Germinal center (tissue), 1 donor: Measurements from ENCODE around the gene NSMF.

Experiments
- DNase-seq: peaks from one replicate; pipeline ENCODE4 v3.0.0; 2012; ENCODE audit warnings: mixed read lengths, low spot score

Gene NSMF

DNA sequence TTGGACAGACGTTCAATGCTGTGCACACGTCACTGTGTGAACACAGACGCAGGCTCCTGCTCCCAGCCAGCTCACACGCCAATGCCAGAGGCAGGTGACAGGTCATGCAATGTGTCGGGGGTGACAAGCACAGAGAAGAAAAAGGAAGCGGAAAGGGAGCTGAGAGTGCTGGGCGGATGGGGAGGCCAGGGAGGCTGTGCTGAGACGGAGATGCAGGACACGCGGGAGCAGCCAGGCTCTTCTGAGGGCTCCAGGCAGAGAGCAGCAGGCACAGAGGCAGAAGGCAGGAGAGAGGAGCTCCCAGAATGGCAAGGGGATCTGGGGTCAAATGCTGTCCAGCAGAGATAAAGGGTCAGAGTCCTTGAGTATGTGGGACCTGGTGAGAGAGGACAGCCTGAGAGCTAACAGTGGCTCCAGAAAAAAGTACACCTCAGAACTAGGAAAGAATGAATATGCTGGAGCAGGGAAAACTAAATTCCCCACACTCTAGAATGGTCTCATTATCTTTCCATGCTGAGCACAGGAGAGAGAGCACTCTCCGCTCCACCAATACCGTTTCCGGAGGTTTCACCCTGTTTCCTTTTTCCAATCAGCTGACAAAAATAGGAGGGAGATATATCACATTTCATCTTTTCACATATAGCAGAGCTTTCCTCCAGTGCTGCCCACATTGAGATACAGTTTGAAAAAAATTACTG, 32.8 kb upstream of the NSMF start:
- DNase-seq: no peak

DNA sequence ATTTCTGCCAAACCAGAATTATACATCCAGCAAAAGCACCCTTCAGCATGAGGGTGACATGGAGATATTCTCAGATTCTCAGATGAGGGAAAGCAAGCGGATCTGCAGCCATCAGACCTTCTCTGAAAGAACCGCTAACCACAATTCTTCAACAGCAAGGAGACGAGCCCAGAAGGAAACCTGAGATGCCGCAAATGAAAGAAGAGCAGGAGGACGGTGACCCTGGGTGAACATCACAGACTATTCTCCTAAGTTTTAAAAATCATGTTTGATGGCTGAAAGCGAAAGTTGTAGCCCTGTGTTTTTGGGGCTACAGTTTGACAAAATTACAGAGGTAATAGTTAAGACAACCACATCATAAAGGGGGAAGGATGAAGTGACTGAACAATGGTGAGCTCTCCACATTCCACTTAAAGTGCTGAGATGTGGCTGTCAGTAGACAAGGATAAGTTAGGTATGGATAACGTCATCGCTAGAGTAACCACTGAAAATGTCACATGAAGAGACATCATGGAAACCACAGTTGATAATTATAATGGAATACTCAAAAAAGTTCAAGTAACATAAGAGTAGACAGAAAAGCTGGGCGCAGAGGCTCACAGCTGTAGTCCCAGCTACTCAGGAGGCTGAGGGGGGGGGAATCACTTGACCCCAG, 31.5 kb upstream of the NSMF start:
- no peak for DNase-seq

DNA sequence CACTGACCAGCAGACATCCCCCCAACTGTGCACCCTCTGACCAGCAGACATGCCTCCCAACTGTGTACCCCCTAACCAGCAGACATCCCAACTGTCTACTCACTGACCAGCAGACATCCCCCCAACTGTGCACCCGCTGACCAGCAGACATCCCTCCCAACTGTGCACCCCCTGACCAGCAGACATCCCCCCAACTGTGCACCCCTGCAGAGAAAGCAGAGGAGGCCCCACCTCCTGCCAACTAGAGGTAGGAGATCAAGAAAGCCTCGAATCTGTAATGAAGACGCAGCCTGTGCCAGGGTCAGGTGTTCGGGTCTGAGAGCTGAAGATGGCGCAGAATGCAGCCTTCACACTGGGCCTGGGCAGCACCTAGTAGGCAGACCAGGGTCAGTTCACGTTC, 29.8 kb upstream of the NSMF start:
- DNase-seq: no peak

DNA sequence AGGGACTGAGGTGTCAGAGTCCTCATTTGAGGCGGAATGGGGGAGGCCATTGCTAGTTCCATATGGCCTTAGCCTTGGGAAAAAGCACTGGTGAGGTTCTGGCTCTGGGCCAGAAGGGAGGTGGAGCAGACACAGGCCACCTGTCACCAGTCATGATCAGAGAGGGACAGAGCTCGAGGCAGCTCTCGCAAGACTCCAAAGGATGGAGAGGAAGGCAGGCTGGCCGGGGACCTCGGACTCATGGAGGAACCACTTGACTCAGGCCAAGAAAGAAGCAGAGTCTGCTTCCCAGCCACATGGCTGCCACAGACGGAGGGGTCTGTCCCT, 29.2 kb upstream of the NSMF start:
- no peak for DNase-seq

DNA sequence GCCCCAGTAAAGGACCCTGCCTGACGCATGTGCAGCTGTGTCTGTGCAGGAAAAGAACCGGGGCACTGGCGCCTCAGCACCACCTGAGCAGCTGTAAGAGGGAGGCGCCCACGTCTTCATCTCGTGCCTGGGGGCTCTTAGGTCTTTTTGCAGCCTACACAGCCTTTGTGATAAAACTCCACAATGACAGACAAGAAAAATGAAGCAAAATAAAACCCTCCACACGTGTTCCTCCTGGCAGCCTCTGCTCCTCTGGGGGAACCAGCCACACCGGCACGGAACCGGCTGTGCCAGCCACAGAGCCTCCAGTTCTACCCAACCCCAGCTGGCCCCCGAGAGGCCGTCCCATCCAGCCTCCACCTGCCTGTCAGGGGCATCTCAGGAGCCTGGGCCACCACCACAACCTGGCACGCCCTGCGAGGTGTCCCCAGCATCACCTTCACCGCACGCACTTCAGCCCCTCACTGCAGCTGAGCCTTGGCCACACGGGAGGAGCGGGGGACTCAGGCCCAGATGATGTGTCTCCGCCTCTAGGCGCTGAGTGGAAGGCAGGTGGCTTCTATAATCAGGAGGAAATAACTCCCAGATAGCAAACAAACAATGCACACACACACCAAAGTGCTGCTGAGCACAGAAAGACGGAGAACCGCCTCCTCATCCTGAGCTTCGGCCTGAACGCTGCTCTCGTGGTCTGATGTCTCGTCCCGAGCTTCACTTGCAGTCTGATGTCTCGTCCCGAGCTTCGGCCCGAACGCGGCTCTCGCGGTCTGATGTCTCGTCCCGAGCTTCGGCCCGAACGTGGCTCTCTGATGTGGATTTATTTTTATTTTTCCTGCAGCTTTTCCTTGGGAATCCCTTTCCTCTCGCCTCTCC, 28.6 kb upstream of the NSMF start:
- no peak for DNase-seq

DNA sequence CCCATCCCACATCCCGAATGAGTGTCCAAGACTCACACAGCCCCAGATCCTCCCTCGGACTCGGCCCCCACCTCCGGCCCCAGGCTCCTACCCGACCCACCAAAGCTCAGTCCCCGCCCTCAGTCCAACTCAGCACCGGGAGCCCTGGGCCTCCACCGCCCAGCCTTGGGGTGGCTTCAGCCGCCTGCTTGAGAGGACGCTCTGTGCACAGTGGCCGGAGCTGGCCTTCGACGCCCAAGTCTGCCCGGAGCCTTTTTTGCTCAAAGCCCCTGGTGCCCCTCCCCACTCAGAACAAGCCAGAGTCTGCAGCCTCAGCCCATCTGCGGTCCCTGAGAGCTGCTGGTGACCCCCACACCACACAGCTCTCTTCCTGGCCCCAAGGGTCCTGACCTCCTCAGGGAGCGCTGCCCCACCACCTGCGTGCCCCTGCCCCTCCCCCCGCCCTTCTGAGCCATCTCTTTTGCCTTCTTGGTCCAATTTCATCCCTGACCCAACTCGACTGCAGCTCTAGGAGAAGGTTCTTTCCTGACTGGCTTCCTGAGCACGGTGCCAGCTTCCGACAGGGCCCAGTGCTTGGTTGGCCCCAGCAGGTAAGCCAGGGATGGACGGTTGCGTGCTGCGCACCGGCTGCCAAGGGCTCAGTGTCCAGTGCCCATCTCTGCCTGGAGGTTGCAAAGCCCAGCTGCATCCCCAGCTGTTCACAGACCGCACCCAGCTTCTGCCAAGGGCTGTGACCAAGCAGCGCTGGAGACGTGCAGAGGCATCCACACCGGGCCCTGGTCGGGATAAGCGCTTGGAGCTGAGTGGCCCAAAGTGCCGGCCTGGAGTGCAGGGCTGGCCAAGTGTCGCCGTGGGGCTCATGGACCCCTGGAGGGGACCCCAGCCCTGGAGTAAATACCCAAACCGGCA, 27.7 kb upstream of the NSMF start:
- DNase-seq: no peak

DNA sequence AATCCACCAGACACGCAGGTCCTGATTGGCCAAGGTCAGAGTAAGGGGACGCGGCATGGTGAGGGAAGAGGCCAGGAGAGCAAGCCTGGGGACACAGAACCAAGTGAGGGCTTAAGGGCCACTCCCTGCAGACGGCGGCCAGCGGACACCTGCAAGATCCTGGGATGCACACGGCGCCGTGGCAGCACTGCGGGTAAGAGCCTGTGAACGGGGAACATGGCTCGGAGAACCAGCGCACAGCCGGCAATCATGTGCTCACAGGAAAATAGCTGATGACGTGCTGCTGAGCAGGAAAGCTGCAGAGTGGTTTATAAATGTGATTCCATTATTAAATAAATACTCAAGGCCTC, 27.0 kb upstream of the NSMF start:
- no peak for DNase-seq

DNA sequence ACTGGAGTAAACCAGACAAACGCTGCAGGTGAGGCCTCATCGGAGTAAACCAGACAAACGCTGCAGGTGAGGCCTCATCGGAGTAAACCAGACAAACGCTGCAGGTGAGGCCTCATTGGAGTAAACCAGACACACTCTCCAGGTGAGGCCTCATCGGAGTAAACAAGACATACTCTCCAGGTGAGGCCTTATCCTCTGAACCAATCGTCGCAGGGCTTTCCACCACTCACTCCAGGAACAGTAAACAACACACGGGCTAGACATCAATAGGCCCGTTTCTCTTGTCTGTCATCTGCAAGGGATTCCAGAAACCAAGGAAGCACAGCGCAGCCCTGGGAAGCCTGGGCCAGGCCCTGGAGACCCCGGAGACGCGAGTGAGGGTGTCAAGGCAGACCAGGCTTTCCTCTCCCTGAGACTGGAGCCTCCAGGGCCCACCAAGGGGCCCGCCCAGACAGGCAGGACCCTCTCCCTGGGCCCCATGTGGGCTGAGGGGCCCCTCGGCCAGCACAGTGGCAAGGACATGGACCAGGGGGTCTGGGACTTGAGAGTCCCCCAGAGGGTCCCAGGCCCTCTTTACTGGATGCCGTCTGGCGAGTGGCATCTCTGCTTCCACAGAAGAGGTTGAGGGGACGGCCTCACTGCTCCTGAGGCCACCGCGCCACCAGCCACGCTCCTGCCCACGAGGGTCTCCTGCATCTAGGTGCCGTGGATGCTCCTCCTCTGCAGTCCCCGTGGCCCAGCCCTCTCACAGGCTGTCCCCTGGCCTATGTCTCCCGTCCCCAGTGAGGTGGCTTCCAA, 26.4 kb upstream of the NSMF start:
- DNase-seq: no peak

DNA sequence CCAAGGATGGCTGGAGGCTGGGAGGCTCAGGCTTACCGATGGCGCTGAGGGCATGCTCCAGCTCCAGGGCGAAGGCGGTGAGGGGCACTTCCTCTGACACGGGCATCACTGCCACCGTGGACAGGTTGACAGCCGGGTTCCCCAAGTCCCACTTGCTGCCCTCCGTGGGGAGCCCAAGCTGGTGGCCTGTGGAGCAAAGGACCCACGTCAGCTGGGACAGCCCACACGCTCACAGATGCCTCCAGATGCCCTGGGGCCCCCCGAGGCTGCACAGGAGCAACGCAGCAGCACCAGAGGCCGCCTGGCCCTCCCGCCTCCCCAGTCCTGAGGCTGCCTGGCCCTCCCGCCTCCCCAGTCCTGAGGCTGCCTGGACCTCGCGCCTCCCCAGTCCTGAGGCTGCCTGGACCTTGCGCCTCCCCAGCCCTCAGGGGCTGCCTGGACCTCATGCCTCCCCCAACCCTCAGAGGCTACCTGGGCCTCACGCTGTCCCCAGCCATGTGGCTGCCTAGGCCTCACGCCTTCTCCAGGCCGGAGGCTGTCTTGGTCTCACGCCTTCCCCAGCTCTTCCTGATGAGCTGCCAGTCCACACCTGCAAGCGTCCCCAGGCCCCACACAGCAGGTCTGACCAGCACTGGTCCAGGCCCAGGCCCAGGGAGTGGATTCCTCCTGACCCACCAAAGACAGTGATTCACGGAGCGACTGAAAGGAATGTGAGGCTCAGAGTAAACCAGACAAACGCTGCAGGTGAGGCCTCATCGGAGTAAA, 25.6 kb upstream of the NSMF start:
- no peak for DNase-seq

DNA sequence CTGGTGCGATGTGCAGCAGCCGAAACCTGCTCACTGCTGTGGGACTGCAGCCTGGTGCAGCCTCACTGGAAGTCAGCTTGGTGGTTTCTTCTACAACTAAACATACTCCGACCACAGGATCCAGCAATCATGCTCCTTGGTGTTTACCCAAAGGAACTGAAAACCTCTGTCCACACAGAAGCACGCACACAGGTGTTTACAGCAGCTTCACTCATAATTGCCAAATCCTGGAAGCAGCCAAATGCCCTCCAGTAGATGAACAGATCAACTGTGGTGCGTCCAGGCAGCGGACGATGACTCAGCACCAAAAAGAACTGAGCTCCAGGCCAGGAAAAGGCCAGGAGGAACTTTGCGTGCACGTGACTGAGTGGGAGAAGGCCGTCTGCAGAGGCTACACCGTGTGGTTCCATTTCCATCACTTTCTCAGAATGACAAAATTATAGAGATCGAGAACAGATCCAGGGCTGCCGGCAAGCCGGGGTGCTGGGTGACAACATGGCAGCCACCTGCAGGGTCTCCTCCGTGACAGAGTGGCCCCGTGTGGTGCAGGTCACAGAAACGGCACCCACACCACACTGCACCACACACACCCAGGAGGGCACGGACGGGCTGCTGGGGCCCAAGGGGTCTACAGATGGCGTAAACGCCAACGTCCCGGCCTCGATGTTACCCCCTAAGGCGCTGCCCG, 23.1 kb upstream of the NSMF start:
- no peak for DNase-seq

DNA sequence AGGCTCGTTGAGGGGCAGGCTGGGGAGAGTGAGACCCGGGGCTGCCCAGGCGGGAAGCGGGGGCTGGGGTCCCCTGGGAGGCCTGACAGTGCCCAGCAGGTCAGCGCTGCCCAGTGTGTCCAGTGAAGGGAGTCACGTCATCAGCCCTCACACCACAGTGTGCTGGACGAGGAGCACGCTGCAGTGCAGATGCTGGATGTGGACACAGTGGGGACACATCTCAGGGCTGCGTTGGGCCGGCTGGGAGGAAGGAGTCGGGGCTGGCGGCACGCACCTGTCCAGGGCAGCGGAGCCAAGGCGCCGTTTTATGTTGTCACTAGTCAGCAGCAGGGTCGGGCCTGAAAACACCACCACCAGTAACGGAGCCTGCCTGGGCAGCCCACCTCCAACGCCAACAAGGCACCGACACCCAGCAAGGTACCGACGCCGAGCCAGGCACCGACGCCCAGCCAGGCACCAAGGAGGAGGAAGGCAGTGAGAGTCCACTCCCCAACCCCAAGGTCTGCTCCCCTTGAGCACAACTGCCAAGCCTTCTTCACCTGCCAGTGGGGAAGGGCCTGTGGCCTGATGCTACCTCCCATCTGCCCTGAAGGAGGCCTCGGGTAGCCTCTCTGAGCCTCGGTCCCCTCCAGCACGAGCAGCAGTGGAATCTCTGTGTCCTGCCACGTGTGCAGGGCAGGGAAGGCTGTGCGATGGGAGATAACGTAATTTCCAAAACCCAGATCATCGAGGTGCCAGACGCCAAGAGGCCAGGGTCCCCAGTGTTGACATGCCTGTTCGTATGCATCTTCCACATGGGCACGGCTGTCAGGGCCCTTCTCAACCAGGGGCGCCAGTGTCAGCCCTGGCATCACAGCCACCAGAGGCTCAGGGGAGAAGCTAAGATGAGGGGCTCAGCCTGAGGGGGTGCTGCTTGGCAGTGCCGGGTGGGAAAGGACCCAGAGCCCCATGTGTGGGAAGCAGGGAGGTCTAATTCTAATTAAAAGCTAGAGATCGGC, 21.9 kb upstream of the NSMF start:
- no peak for DNase-seq

DNA sequence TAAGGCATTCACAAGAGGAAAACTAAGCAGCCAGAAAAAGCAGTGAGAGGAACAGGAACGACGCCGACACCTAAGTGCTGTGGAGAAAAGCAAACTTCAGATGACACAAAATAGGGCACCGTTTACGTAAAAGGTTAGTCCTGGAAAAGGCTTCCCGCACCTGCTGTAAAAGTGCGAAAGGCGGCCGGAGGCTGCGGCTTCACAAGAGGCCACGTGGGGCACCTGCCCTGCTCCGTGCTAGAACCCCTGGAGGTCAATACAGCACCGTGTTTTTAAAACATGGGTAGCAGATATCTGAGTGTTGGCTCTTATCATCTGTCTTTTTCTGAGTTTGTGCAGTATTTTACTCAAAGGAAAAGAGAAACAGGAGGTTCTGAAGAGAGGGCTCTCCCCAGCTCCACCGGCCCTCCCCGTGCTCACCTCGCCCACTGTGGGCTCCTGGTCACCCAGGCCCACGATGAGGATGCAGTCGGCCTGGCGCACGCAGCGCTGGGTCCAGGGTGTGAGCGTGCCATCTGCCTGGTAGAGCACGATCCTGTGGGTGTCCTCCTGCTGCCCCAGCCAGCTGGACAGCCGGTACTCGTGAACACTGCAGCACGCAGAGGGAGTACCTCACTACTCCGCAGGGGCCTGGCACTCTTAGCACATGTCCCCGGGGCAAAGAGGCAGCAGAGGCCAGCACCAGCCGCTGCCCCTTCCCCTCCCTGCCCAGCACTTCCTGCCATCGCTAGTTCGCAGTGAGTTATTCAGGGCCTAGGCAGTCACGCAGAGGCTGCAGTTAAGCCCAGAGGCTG, 21.0 kb upstream of the NSMF start:
- no peak for DNase-seq

DNA sequence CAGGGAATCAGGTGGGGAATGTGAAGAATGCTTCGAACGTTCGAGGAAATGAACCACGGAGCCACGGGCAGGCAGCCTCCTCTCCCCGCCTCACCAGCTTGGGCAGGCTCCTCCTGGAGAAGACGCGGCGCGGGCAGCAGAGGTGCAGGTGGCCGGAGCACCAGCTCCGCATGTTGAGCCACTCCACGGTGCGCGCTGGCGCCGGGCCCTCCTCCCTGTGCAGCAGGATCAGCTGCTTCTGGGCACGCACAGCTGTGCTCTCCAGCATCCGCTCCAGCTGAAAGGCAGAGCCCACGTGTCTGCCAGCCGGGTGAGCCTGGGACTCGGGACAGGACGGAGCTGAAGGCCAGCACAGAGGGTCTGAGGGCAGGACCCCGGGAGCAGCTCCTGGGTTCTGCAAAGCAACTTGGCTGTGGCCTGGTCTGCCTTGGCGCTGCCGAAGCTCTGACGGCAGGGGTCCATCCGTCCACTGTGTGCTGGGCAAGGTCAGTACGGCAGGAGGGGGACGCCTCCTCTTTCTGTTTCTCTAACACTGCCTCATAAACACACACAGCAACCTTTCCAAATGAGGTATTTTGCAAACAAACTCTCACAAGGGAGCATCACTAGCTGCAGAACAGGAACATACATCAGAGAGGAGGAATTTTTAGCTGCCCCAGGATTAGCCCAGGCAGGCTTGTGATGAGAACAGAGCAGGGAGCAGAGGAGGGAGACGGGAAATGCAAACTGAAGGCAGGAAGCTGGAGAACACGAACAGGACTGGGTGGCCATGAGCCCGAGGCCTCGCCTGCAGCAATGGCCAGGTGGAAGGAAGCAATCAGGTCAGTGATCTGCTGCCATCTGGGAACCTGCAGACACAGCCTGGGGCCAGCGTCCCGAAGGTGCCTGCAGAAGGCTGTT, 20.1 kb upstream of the NSMF start:
- no peak for DNase-seq

DNA sequence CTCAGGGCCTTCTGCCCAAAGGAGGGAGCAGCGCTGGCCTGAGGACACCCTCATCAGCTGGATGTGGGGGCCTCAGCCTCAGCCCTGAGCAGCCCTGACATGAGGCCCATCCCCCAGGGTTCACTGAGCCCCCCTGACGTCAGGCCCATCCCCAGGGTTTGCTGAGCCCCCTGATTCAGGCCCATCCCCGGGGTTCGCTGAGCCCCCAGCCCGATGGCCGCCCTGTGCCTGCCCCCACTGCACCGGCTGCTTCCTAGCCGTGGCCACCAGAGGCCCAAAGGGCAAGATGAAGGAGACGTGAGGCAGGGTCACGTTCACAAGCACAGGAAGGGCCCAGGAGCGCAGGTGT, 19.5 kb upstream of the NSMF start:
- DNase-seq: no peak

DNA sequence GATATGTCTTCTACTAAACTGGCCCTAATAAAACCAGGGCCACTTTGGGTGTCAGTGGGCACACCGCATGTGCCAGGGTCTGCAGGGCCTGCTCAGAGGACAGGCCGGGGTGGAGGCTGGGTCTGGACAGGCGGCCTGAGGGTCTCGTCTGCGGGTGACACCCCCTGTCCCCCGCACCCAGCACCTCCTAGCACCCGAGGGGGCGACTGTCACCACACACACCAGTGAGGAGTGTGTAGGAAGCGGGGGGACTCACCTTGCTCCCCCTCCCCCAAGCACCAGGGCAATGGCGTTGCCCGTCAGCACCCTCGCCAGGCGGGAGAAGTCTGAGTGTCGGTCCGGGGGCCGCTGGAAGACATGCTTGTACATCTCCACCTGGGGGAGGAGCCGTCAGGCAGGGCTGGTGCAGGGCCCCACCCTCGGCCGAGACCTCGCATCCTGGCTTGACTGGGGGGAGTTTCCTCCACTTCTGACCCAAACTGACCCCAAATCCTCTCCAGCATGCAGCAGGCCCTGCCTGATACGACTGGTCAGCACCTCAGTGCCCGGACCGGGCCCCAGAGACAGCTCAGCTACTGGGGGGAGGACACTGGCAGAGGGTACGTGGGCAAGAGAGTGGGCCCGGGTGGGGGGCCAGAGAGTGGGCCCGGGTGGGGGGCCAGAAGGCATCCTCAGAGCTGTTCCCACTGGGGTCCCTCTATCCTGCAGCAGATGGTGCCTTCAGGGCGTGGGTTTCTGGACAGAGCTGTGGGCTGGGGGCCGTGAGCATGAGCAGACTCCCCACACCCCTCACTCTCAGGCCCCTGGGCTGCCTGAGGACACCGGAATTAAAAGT, 18.9 kb upstream of the NSMF start:
- no peak for DNase-seq

DNA sequence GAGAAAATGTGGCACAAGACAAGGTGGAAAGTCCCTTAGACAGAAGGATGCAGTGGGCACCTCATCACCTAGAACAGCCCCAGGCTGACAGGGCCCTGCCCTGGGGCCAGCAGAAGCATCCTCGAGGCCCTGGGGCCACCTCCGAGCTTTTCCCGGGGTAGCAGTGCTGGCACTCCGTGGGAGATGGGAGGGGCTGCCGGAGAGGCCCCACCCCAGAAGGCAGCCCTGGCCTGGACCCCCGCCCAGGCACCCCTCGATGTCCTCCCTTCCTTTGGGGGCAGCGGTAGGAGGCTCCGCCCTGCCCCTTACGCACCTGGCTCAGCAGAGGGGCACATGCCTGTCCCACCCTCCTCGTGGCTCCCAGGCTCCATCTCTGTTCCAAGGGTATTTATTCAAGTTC, 17.7 kb upstream of the NSMF start:
- DNase-seq: no peak
